Stimulated activated CD4-positive, alpha-beta T cell treated with anti-CD3 and anti-CD28 coated beads, Interleukin-1b, Interleukin-23, amount 100 ng/mL, for 1 hour (primary cell): ENCODE results near the gene GAGE12D.
"Not testable (repeated sequence)": the region's sequence is repeated elsewhere in the genome, so short reads cannot be mapped to it uniquely, and the experiment has no call there.

Experiments
- DNase-seq, 2 donors: peaks; one replicate each; pipeline ENCODE4 v3.0.0-alpha.2; 2020; ENCODE audit warnings: low read depth in 2 of 2

GAGE12D gene

GRCh38 chrX:49541433-49541832 lies at the start of gene GAGE12D:
GAGE12D (plus strand) TSS chrX:49541733; CDS start chrX:49542888, 1,155 bp downstream.
- not testable (repeated sequence) for DNase-seq

GRCh38 chrX:49531877-49532276 lies 9.7 kb upstream of the GAGE12D start, which contains the start of gene GAGE12C:
GAGE12C (plus strand) TSS chrX:49532177; CDS start chrX:49533332, 1,155 bp downstream.
- not testable (repeated sequence) for DNase-seq

GRCh38 chrX:49550989-49551388 lies 9.5 kb downstream of the GAGE12D start, which contains the start of gene GAGE12E:
GAGE12E (plus strand) TSS chrX:49551289; CDS start chrX:49552444, 1,155 bp downstream.
- not testable (repeated sequence) for DNase-seq

GRCh38 chrX:49560542-49560941 lies 19.0 kb downstream of the GAGE12D start, which contains the start of gene GAGE12F:
GAGE12F (plus strand) TSS chrX:49560842; CDS start chrX:49561997, 1,155 bp downstream.
- DNase-seq: not testable (repeated sequence)

GRCh38 chrX:49568728-49569127 lies 27.2 kb downstream of the GAGE12D start:
- DNase-seq: not testable (repeated sequence)

- DNase-seq: not testable (repeated sequence)
These were observed 27.6 kb downstream of the GAGE12D start for GRCh38 chrX:49569152-49569551.

GRCh38 chrX:49570100-49570499 lies 28.6 kb downstream of the GAGE12D start, which contains the start of gene GAGE12G:
GAGE12G (plus strand) TSS chrX:49570400; CDS start chrX:49571555, 1,155 bp downstream.
- DNase-seq: not testable (repeated sequence)

- DNase-seq: not testable (repeated sequence)
These were observed 38.1 kb downstream of the GAGE12D start, which contains the start of gene GAGE12H for GRCh38 chrX:49579649-49580048. GAGE12H (plus strand) TSS chrX:49579949; CDS start chrX:49581104, 1,155 bp downstream.

- not testable (repeated sequence) for DNase-seq
These were observed 47.7 kb downstream of the GAGE12D start, which contains the start of gene GAGE2A for GRCh38 chrX:49589196-49589595. GAGE2A (plus strand) TSS chrX:49589496; CDS start chrX:49590651, 1,155 bp downstream.

- not testable (repeated sequence) for DNase-seq
These were observed 48.4 kb downstream of the GAGE12D start for GRCh38 chrX:49589769-49590478.

GRCh38 chrX:49590488-49590887 lies 49.0 kb downstream of the GAGE12D start:
- DNase-seq: not testable (repeated sequence)
